OCI-M2 (cell line): ENCODE measurements around the gene ZNF888.
A peak's percentile ranks its signal among the peaks of the same experiment; 100 is the strongest.
"Not testable (repeated sequence)": the region's sequence is repeated elsewhere in the genome, so short reads cannot be mapped to it uniquely, and the experiment has no call there.

Experiments
- DNase-seq: peaks from one replicate; lab custom pipeline; 2025; ENCODE audit not compliant: unreplicated experiment; lab: John Stamatoyannopoulos, UW

The ZNF888 gene

GRCh38 chr19:52922841-52923777, at the start of gene ZNF888:
Gene ZNF888 (minus strand): TSS chr19:52923428. CDS start chr19:52917873, 5,555 bp downstream.
- peak; percentile 65 for DNase-seq

- DNase-seq = no peak
Measured at GRCh38 chr19:52967772-52968171, 44.5 kb upstream of the ZNF888 start.

- DNase-seq = no peak
Measured at GRCh38 chr19:52963247-52963618, 40.0 kb upstream of the ZNF888 start.

GRCh38 chr19:52962394-52963246, 39.4 kb upstream of the ZNF888 start, which contains the start of gene ZNF816:
Gene ZNF816 (minus strand): TSS chr19:52962881. CDS start chr19:52956089, 6,792 bp downstream.
- peak; percentile 78 for DNase-seq

GRCh38 chr19:52961981-52962380, 38.8 kb upstream of the ZNF888 start:
- no peak for DNase-seq

- DNase-seq = no peak
Measured at GRCh38 chr19:52959613-52960295, 36.5 kb upstream of the ZNF888 start.

- DNase-seq = no peak
Measured at GRCh38 chr19:52957591-52957990, 34.4 kb upstream of the ZNF888 start.

GRCh38 chr19:52956917-52957316, 33.7 kb upstream of the ZNF888 start:
- DNase-seq = no peak

GRCh38 chr19:52949422-52949821, 26.2 kb upstream of the ZNF888 start:
- no peak for DNase-seq

- no peak for DNase-seq
Measured at GRCh38 chr19:52948025-52948770, 25.0 kb upstream of the ZNF888 start.

GRCh38 chr19:52946322-52947310, 23.4 kb upstream of the ZNF888 start:
- DNase-seq = no peak

GRCh38 chr19:52945652-52946321, 22.6 kb upstream of the ZNF888 start:
- DNase-seq = no peak

GRCh38 chr19:52944703-52945493, 21.7 kb upstream of the ZNF888 start:
- not testable (repeated sequence) for DNase-seq

GRCh38 chr19:52943884-52944643, 20.8 kb upstream of the ZNF888 start:
- no peak for DNase-seq

- DNase-seq = no peak
Measured at GRCh38 chr19:52943134-52943883, 20.1 kb upstream of the ZNF888 start.

- DNase-seq = peak; percentile 53
Measured at GRCh38 chr19:52942386-52943133, 19.3 kb upstream of the ZNF888 start.
